Endothelial cell (in vitro differentiated cells): ENCODE measurements around the gene FDXR. TPM values are rescaled to one million over a fixed set of nuclear protein-coding genes. Genes with fewer than 3 reads are reported as not detected.

Experiments
- DNase-seq: peaks from one replicate; pipeline ENCODE4 v3.0.0; 2021; ENCODE audit warnings: low spot score
- H3K27ac Mint-ChIP-seq: one replicate; pipeline ENCODE4 v1.8.0; 2021; ENCODE audit warnings: mixed read lengths, inconsistent platforms; ENCODE audit not compliant: unreplicated experiment
- H3K27me3 Mint-ChIP-seq: one replicate; pipeline ENCODE4 v1.8.0; 2021; ENCODE audit warnings: mild to moderate bottlenecking, moderate library complexity, mixed read lengths, inconsistent platforms; ENCODE audit not compliant: unreplicated experiment
- H3K36me3 Mint-ChIP-seq: one replicate; pipeline ENCODE4 v1.8.0; 2021; ENCODE audit warnings: mild to moderate bottlenecking, low read depth, mixed read lengths, inconsistent platforms; ENCODE audit not compliant: unreplicated experiment
- H3K4me1 Mint-ChIP-seq: one replicate; pipeline ENCODE4 v1.8.0; 2021; ENCODE audit warnings: mild to moderate bottlenecking, mixed read lengths, inconsistent platforms; ENCODE audit not compliant: unreplicated experiment
- H3K4me3 Mint-ChIP-seq: one replicate; pipeline ENCODE4 v1.8.0; 2021; ENCODE audit warnings: mild to moderate bottlenecking, mixed read lengths, inconsistent platforms; ENCODE audit not compliant: unreplicated experiment
- H3K9me3 Mint-ChIP-seq: one replicate; pipeline ENCODE4 v1.8.0; 2021; ENCODE audit warnings: mixed read lengths, inconsistent platforms; ENCODE audit not compliant: unreplicated experiment
- CTCF ChIP-seq: fragments of 200-600 bp; sonication (generic); IDR thresholded peaks from one replicate; pipeline ENCODE4 v1.5.0; 2021; ENCODE audit warnings: antibody characterized with exemption; ENCODE audit not compliant: unreplicated experiment
- total RNA-seq: library from RNA; stranded (reverse); fragmentation: NEBNext Ultra II Directional; extraction: Animal tissue kit (Norgen Biotek cat#: 25700); gene quantifications from one replicate; pipeline ENCODE4 v1.2.1, GENCODE V29; 2021; ENCODE audit not compliant: unreplicated experiment

FDXR gene
- total RNA-seq, 1 donor from 2014 or later = 22.1 TPM

- TF ChIP-seq CTCF = no peak
- no peak overlapping the region for H3K4me3 Mint-ChIP-seq
- H3K27ac Mint-ChIP-seq = no peak overlapping the region
- no peak for DNase-seq
- H3K27me3 Mint-ChIP-seq = peaks cover 36% of the 10 kb centered on the region
- no peaks in the 10 kb centered on the region for H3K4me1 Mint-ChIP-seq
- H3K9me3 Mint-ChIP-seq = no peaks in the 10 kb centered on the region
- H3K36me3 Mint-ChIP-seq = peaks cover 9% of the 10 kb centered on the region
Observed at GRCh38 chr17:74848656-74849399, 24.0 kb downstream of the FDXR start.

GRCh38 chr17:74846621-74847020 is 26.2 kb downstream of the FDXR start:
- Mint-ChIP-seq H3K27ac (no peak overlapping the region), H3K4me1 (no peaks in the 10 kb centered on the region), H3K36me3 (peaks cover 4% of the 10 kb centered on the region), H3K27me3 (peaks cover 36% of the 10 kb centered on the region), H3K4me3 (no peak overlapping the region), H3K9me3 (no peaks in the 10 kb centered on the region)
- DNase-seq = no peak
- TF ChIP-seq CTCF = no peak

GRCh38 chr17:74843352-74843627 is 29.5 kb downstream of the FDXR start:
- Mint-ChIP-seq H3K9me3 (no peaks in the 10 kb centered on the region), H3K4me3 (no peak overlapping the region), H3K27ac (no peak overlapping the region), H3K4me1 (peaks cover 14% of the 10 kb centered on the region), H3K27me3 (peaks cover 31% of the 10 kb centered on the region), H3K36me3 (no peaks in the 10 kb centered on the region)
- no peak for DNase-seq
- TF ChIP-seq CTCF = no peak

GRCh38 chr17:74842599-74843351 is 30.0 kb downstream of the FDXR start:
- no peak overlapping the region for H3K4me3 Mint-ChIP-seq
- H3K4me1 Mint-ChIP-seq = peaks cover 14% of the 10 kb centered on the region
- H3K9me3 Mint-ChIP-seq = no peaks in the 10 kb centered on the region
- peak; percentile 73 for DNase-seq
- H3K36me3 Mint-ChIP-seq = no peaks in the 10 kb centered on the region
- H3K27ac Mint-ChIP-seq = no peak overlapping the region
- peaks cover 29% of the 10 kb centered on the region for H3K27me3 Mint-ChIP-seq
- peak; percentile 61 for TF ChIP-seq CTCF

GRCh38 chr17:74842146-74842598 is 30.6 kb downstream of the FDXR start:
- no peak overlapping the region for H3K27ac Mint-ChIP-seq
- H3K4me1 Mint-ChIP-seq = peaks cover 14% of the 10 kb centered on the region
- no peak for TF ChIP-seq CTCF
- H3K36me3 Mint-ChIP-seq = no peaks in the 10 kb centered on the region
- no peaks in the 10 kb centered on the region for H3K9me3 Mint-ChIP-seq
- H3K27me3 Mint-ChIP-seq = peaks cover 29% of the 10 kb centered on the region
- DNase-seq = no peak
- H3K4me3 Mint-ChIP-seq = peak overlapping the region; percentile 42
